ENCODE results near the gene NMB. TPM values are rescaled to one million over a fixed set of nuclear protein-coding genes. Genes with fewer than 3 reads are reported as not detected.
A peak's percentile ranks its signal among the peaks of the same experiment; 100 is the strongest.

NMB gene
- total RNA-seq, 1 donor from 2014 or later, result 8.7 TPM

- DNase-seq (ENCODE audit: low read depth), result no peak
These were observed 46.4 kb downstream of the NMB start for GRCh38 chr15:84611631-84612030.

- DNase-seq (ENCODE audit: low read depth), result no peak
These were observed 48.0 kb downstream of the NMB start for GRCh38 chr15:84609818-84610525.

GRCh38 chr15:84608707-84609284 is 49.2 kb downstream of the NMB start:
- no peak for DNase-seq (ENCODE audit: low read depth)

- peak; percentile 62 for DNase-seq (ENCODE audit: low read depth)
These were observed 51.3 kb downstream of the NMB start for GRCh38 chr15:84606653-84607120.

GRCh38 chr15:84605554-84605882 is 52.5 kb downstream of the NMB start:
- no peak for DNase-seq (ENCODE audit: low read depth)

Other genes with a start within 250 kb of the NMB start
- gene ZSCAN2, start 57.2 kb downstream of the NMB start, total RNA-seq, result 8.9 and 17.5 TPM in 2 replicates
- 34.8 and 35.8 TPM in 2 replicates for gene WDR73, start 3.9 kb downstream of the NMB start, total RNA-seq
- 291 and 378 TPM in 2 replicates for gene SEC11A, start 57.9 kb upstream of the NMB start, total RNA-seq
- gene ZNF592, start 90.4 kb upstream of the NMB start, total RNA-seq, result 2.4 and 16.8 TPM in 2 replicates
- 16.0 and 79.8 TPM in 2 replicates for gene ALPK3, start 159.2 kb upstream of the NMB start, total RNA-seq
- 0.15 TPM in 1 of 2 replicates, not detected in the other for gene SLC28A1, start 226.5 kb upstream of the NMB start, total RNA-seq

Measured in renal cortical epithelial cell (primary cell).